ENCODE measurements around the gene CPZ. TPM values are rescaled to one million over a fixed set of nuclear protein-coding genes. Genes with fewer than 3 reads are reported as not detected.

Gene CPZ
- polyA plus RNA-seq, 3 donors, result not detected

GRCh38 chr4:8648296-8648695 is 55.7 kb downstream of the CPZ start:
- no peak overlapping the region for H3K4me2 ChIP-seq (replicated peaks; ENCODE audit: extremely low read depth, low read length, poor library complexity, severe bottlenecking)
- H3K36me3 ChIP-seq (replicated peaks in 1 of 2; ENCODE audit: control insufficient read depth in 1 of 2, insufficient read depth in 2 of 2, low read length in 2 of 2), result no peaks in the 10 kb centered on the region
- H3K4me1 ChIP-seq (ENCODE audit: control insufficient read depth in 1 of 2, insufficient read depth in 2 of 2, low read length in 2 of 2), result no peaks in the 10 kb centered on the region
- TF ChIP-seq CTCF (IDR thresholded peaks at IDR 0.05), result no peak
- no peak overlapping the region for H3K4me3 Mint-ChIP-seq
- H3K27me3 ChIP-seq (ENCODE audit: control insufficient read depth in 2 of 2, insufficient read depth in 2 of 2, low read length in 2 of 2), result no peaks in the 10 kb centered on the region
- H4K20me1 ChIP-seq (ENCODE audit: insufficient read depth, low read length), result no peaks in the 10 kb centered on the region
- H3K79me2 ChIP-seq (ENCODE audit: insufficient read depth, low read length), result no peaks in the 10 kb centered on the region
- H3K9me3 ChIP-seq (replicated peaks in 1 of 2; ENCODE audit: control insufficient read depth in 1 of 2, insufficient read depth in 1 of 2, low read length in 2 of 2), result no peaks in the 10 kb centered on the region
- no peak for DNase-seq
- H3K4me1 Mint-ChIP-seq, result no peaks in the 10 kb centered on the region
- peaks cover 0 to 6% (median 0%) of the 10 kb centered on the region in 3 donors for H3K27me3 Mint-ChIP-seq (ENCODE audit: low read depth in 3 of 3)
- no peaks in the 10 kb centered on the region for H3K36me3 Mint-ChIP-seq
- no peak overlapping the region for H3K27ac ChIP-seq (ENCODE audit: low read depth in 1 of 2, low read length in 2 of 2)
- intact Hi-C loops (cut with micrococcal nuclease), result no loop called here
- no peak overlapping the region for H2AFZ ChIP-seq (ENCODE audit: insufficient read depth, low read depth, low read length, poor library complexity, severe bottlenecking)
- no peak overlapping the region for H3K4me3 ChIP-seq (replicated peaks in 1 of 3; ENCODE audit: low read depth in 2 of 3, low read length in 3 of 3)
- peaks cover 0 to 1% (median 0%) of the 10 kb centered on the region in 7 donors for H3K9me3 Mint-ChIP-seq
- no peak overlapping the region for H3K9ac ChIP-seq (ENCODE audit: insufficient read depth, low read length, poor library complexity, severe bottlenecking)
- no peak overlapping the region for H3K27ac Mint-ChIP-seq
- 93% methylated on average over 2 of the region's 6 CpGs for WGBS (ENCODE audit: insufficient coverage)

GRCh38 chr4:8648816-8649630 is 56.5 kb downstream of the CPZ start:
- H3K9me3 ChIP-seq (replicated peaks in 1 of 2; ENCODE audit: control insufficient read depth in 1 of 2, insufficient read depth in 1 of 2, low read length in 2 of 2), result no peaks in the 10 kb centered on the region
- no peak overlapping the region for H3K4me2 ChIP-seq (replicated peaks; ENCODE audit: extremely low read depth, low read length, poor library complexity, severe bottlenecking)
- no peak overlapping the region for H2AFZ ChIP-seq (ENCODE audit: insufficient read depth, low read depth, low read length, poor library complexity, severe bottlenecking)
- H3K36me3 Mint-ChIP-seq, result no peaks in the 10 kb centered on the region
- peaks cover 0 to 6% (median 0%) of the 10 kb centered on the region in 3 donors for H3K27me3 Mint-ChIP-seq (ENCODE audit: low read depth in 3 of 3)
- no peak overlapping the region for H3K27ac Mint-ChIP-seq
- 71% methylated on average over 17 of the region's 23 CpGs for WGBS (ENCODE audit: insufficient coverage)
- H4K20me1 ChIP-seq (ENCODE audit: insufficient read depth, low read length), result no peaks in the 10 kb centered on the region
- H3K4me3 ChIP-seq (replicated peaks in 1 of 3; ENCODE audit: low read depth in 2 of 3, low read length in 3 of 3), result no peak overlapping the region
- no peak for DNase-seq
- no peak overlapping the region for H3K4me3 Mint-ChIP-seq
- no peaks in the 10 kb centered on the region for H3K4me1 ChIP-seq (ENCODE audit: control insufficient read depth in 1 of 2, insufficient read depth in 2 of 2, low read length in 2 of 2)
- H3K27ac ChIP-seq (ENCODE audit: low read depth in 1 of 2, low read length in 2 of 2), result no peak overlapping the region
- peaks cover 0 to 2% (median 0%) of the 10 kb centered on the region in 7 donors for H3K9me3 Mint-ChIP-seq
- TF ChIP-seq CTCF (IDR thresholded peaks at IDR 0.05), result no peak
- H3K36me3 ChIP-seq (replicated peaks in 1 of 2; ENCODE audit: control insufficient read depth in 1 of 2, insufficient read depth in 2 of 2, low read length in 2 of 2), result no peaks in the 10 kb centered on the region
- H3K27me3 ChIP-seq (ENCODE audit: control insufficient read depth in 2 of 2, insufficient read depth in 2 of 2, low read length in 2 of 2), result no peaks in the 10 kb centered on the region
- H3K4me1 Mint-ChIP-seq, result no peaks in the 10 kb centered on the region
- no peak overlapping the region for H3K9ac ChIP-seq (ENCODE audit: insufficient read depth, low read length, poor library complexity, severe bottlenecking)
- intact Hi-C loops (cut with micrococcal nuclease), result no loop called here
- no peaks in the 10 kb centered on the region for H3K79me2 ChIP-seq (ENCODE audit: insufficient read depth, low read length)
